Neural cell (in vitro differentiated cells): ENCODE results near the gene SLC6A5.

Experiments
- CTCF ChIP-seq: fragments of 450-650 bp; IDR thresholded peaks from 2 replicates; pipeline ENCODE4 v1.5.1; 2014; ENCODE audit warnings: antibody characterized with exemption, mild to moderate bottlenecking, moderate library complexity; ENCODE audit not compliant: poor library complexity, severe bottlenecking
- EZH2 ChIP-seq: fragments of 200-600, 300-800 bp; shearing (Covaris generic), sonication (generic); IDR thresholded peaks from 2 replicates; pipeline ENCODE4 v1.6.1; 2014; ENCODE audit warnings: antibody characterized with exemption, low read length, borderline replicate concordance, mild to moderate bottlenecking; ENCODE audit not compliant: insufficient read depth, poor library complexity, severe bottlenecking
- TAF1 ChIP-seq: IDR thresholded peaks from 2 replicates; pipeline ENCODE4 v1.6.1; 2012; ENCODE audit warnings: low read depth

- TF ChIP-seq CTCF (no peak), EZH2 (no peak), TAF1 (no peak)
Observed at GRCh38 chr11:20656901-20657300, 57.5 kb downstream of the SLC6A5 start.
